Thyroid gland (tissue), 4 donors: ENCODE data around the gene CCL15.

Experiments used
- POLR2A ChIP-seq, 2 donors: fragments of 450-650 bp; IDR thresholded peaks; one replicate each; pipeline ENCODE4 v1.6.1; 2017; ENCODE audit warnings: antibody characterized with exemption in 2 of 2, mild to moderate bottlenecking in 2 of 2, moderate library complexity in 1 of 2
- TF ChIP-seq, protein P1 (sequence below), 6 experiments: fragments of 200-600 bp in 3 of 6; fragments of 450-650 bp in 3 of 6; sonication (generic) in 3 of 6; IDR thresholded peaks; one replicate each; pipeline ENCODE4 v1.5.1; 2016 to 2019; ENCODE audit warnings: antibody characterized with exemption in 6 of 6, mild to moderate bottlenecking in 2 of 6, inconsistent platforms in 1 of 6, moderate library complexity in 1 of 6

DNA sequence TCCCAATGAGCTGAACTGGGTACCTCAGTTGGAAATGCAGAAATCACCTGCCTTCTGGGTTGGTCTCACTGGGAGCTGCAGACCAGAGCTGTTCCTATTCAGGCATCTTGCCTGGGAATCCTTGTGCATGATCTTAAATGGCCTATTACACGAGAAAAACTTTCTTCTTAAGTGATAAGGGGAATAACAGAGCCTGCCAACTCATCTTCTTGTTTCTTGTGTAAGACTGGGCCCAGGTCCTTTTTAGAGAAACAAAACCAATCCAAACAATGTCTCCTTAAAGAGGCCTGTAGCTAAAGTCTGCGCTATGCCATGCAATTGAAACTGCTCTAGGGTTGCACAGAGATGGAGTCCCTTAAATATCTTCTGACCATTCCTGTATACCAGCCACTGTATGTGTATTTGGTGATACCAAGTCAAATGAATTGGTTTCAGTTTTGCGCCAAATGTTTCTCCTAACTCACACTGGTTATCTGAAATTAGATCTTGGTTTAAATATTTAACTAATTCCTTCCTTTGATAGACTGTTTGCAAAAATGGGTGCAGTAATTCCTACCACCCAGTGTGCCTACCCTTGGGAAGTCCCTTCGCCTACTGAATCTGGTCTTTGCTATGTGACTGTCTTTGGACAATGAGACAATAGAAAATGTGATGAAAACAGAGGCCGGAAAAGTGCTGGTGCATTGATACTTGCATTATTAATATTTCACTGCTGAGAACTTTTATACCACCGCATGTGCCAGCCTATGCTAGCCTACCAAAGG lies 22.9 kb upstream of the CCL15 start:
- TF ChIP-seq, protein P1, sequence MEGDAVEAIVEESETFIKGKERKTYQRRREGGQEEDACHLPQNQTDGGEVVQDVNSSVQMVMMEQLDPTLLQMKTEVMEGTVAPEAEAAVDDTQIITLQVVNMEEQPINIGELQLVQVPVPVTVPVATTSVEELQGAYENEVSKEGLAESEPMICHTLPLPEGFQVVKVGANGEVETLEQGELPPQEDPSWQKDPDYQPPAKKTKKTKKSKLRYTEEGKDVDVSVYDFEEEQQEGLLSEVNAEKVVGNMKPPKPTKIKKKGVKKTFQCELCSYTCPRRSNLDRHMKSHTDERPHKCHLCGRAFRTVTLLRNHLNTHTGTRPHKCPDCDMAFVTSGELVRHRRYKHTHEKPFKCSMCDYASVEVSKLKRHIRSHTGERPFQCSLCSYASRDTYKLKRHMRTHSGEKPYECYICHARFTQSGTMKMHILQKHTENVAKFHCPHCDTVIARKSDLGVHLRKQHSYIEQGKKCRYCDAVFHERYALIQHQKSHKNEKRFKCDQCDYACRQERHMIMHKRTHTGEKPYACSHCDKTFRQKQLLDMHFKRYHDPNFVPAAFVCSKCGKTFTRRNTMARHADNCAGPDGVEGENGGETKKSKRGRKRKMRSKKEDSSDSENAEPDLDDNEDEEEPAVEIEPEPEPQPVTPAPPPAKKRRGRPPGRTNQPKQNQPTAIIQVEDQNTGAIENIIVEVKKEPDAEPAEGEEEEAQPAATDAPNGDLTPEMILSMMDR (IDR thresholded peaks at IDR 0.05): no peak
- TF ChIP-seq POLR2A (IDR thresholded peaks at IDR 0.05): no peak
